HCT116 (cell line): ENCODE measurements around the gene SLC25A13. TPM values are rescaled to one million over a fixed set of nuclear protein-coding genes. Genes with fewer than 3 reads are reported as not detected.

Source experiments
- ATAC-seq: fragments of 200-7000 bp; cut with Tn5 transposase; 2 replicates; pipeline ENCODE4 v1.9.1; 2020; ENCODE audit warnings: mild to moderate bottlenecking, moderate library complexity
- BruUV-seq: library from RNA; stranded (reverse); fragments of 400-500 nt; replicated peaks from 2 replicates; lab custom pipeline; 2021; lab: Mats Ljungman, UMichigan
- CTCF ChIA-PET: fragments of 300-600 bp; sonication (Branson Sonifier 250); formaldehyde crosslinking; loops from one replicate; lab custom pipeline; 2021; ENCODE audit warnings: antibody characterized with exemption; lab: Charles Lee
- POLR2A ChIA-PET: fragments of 300-600, 350-600 bp; sonication (Branson Sonifier 250); formaldehyde crosslinking; loops from one replicate; lab custom pipeline; 2021; ENCODE audit warnings: antibody characterized with exemption; lab: Charles Lee
- RAD21 ChIA-PET, 2 experiments: fragments of 300-600 bp; sonication (Branson Sonifier 250); formaldehyde crosslinking; loops; one replicate each; lab custom pipeline; 2023; ENCODE audit warnings: low total read pairs in 2 of 2; ENCODE audit not compliant: uncharacterized antibody in 2 of 2, unreplicated experiment in 2 of 2, low non-redundant PET in 1 of 2; lab: Charles Lee
- DNase-seq: peaks from one replicate; pipeline ENCODE4 v3.0.0-alpha.2; 2010; ENCODE audit warnings: low read depth, low spot score
- H2AFZ ChIP-seq: fragments of 200-600 bp; shearing (Covaris generic), sonication (generic); 2 replicates; pipeline ENCODE4 v1.6.1; 2017; ENCODE audit warnings: low read depth, mixed run types, mixed read lengths, antibody characterized with exemption, low read length; ENCODE audit not compliant: poor library complexity, severe bottlenecking
- H3K27ac ChIP-seq: 2 replicates; pipeline ENCODE4 v1.5.1; 2012; ENCODE audit warnings: low read depth, low read length
- H3K27me3 ChIP-seq: fragments of 200-600 bp; sonication (generic); 2 replicates; pipeline ENCODE4 v1.6.1; 2016; ENCODE audit warnings: mixed run types, low read length, mixed read lengths; ENCODE audit not compliant: insufficient read depth
- H3K36me3 ChIP-seq, 2 experiments: fragments of 200-500 bp in 1 of 2; fragments of 200-600 bp in 1 of 2; sonication (Bioruptor generic) in 1 of 2; sonication (generic) in 1 of 2; 2 replicates each; pipeline versions ENCODE4 v1.5.1 to v1.6.1; 2014 to 2016; ENCODE audit warnings: low read length in 2 of 2, inconsistent platforms in 1 of 2, mixed read lengths in 1 of 2, mixed run types in 1 of 2; ENCODE audit not compliant: insufficient read depth in 2 of 2, control insufficient read depth in 1 of 2
- H3K4me1 ChIP-seq, 2 experiments: fragments of 200-600 bp in 1 of 2; sonication (generic) in 1 of 2; 2 replicates each; pipeline versions ENCODE4 v1.5.1 to v1.6.1; 2012 to 2017; ENCODE audit warnings: low read length in 2 of 2, inconsistent platforms in 1 of 2, mild to moderate bottlenecking in 1 of 2, mixed read lengths in 1 of 2, mixed run types in 1 of 2, moderate library complexity in 1 of 2; ENCODE audit not compliant: insufficient read depth in 2 of 2, control insufficient read depth in 1 of 2
- H3K4me2 ChIP-seq: fragments of 200-600 bp; sonication (generic); 2 replicates; pipeline ENCODE4 v1.6.1; 2017; ENCODE audit warnings: mixed run types, low read length, mixed read lengths
- H3K4me3 ChIP-seq, 2 experiments: fragments of 200-600 bp in 1 of 2; sonication (generic) in 1 of 2; replicated peaks in 1 of 2; 2 replicates each; pipeline ENCODE4 v1.5.1; 2011 to 2016; ENCODE audit warnings: low read length in 2 of 2, control low read depth in 1 of 2, low read depth in 1 of 2, mild to moderate bottlenecking in 1 of 2, mixed read lengths in 1 of 2, mixed run types in 1 of 2
- H3K79me2 ChIP-seq: fragments of 200-600 bp; sonication (generic); 2 replicates; pipeline ENCODE4 v1.6.1; 2017; ENCODE audit warnings: mild to moderate bottlenecking, mixed run types, low read length, moderate library complexity, mixed read lengths; ENCODE audit not compliant: insufficient read depth
- H3K9ac ChIP-seq: fragments of 200-600 bp; sonication (generic); 2 replicates; pipeline ENCODE4 v1.6.1; 2016; ENCODE audit warnings: low read length, mixed read lengths
- H3K9me2 ChIP-seq: fragments of 200-600 bp; sonication (generic), shearing (Covaris generic); 2 replicates; pipeline ENCODE4 v1.6.1; 2017; ENCODE audit warnings: mixed run types, mild to moderate bottlenecking, moderate library complexity; ENCODE audit not compliant: insufficient read depth
- H3K9me3 ChIP-seq, 2 experiments: fragments of 200-500 bp in 1 of 2; fragments of 200-600 bp in 1 of 2; sonication (Bioruptor generic) in 1 of 2; sonication (generic) in 1 of 2; 2 replicates each; pipeline ENCODE4 v1.6.1; 2014 to 2017; ENCODE audit warnings: low read length in 2 of 2, mixed read lengths in 2 of 2, inconsistent platforms in 1 of 2, low read depth in 1 of 2, mild to moderate bottlenecking in 1 of 2, mixed run types in 1 of 2, moderate library complexity in 1 of 2; ENCODE audit not compliant: control insufficient read depth in 1 of 2, insufficient read depth in 1 of 2
- H4K20me1 ChIP-seq: fragments of 200-600 bp; sonication (generic), shearing (Covaris generic); 2 replicates; pipeline ENCODE4 v1.6.1; 2017; ENCODE audit warnings: mixed run types, mild to moderate bottlenecking, moderate library complexity; ENCODE audit not compliant: insufficient read depth
- ATF3 ChIP-seq: IDR thresholded peaks from 2 replicates; pipeline ENCODE4 v1.6.1; 2012
- CBX3 ChIP-seq: IDR thresholded peaks from 2 replicates; pipeline ENCODE4 v1.6.1; 2012; ENCODE audit warnings: low read depth
- CEBPB ChIP-seq: IDR thresholded peaks from 2 replicates; pipeline ENCODE4 v1.6.1; 2012; ENCODE audit warnings: low read depth
- CTCF ChIP-seq, 3 experiments: fragments of 200-600 bp in 1 of 3; sonication (generic) in 1 of 3; IDR thresholded peaks in 2 of 3; conservative IDR thresholded peaks in 1 of 3; 2 replicates each; pipeline ENCODE4 v1.5.1; 2012 to 2017; ENCODE audit warnings: low read depth in 2 of 3, low read length in 2 of 3, antibody characterized with exemption in 1 of 3, borderline replicate concordance in 1 of 3, control low read depth in 1 of 3, mild to moderate bottlenecking in 1 of 3, mixed read lengths in 1 of 3, mixed run types in 1 of 3, moderate library complexity in 1 of 3; ENCODE audit not compliant: insufficient read depth in 1 of 3
- EGR1 ChIP-seq: IDR thresholded peaks from 2 replicates; pipeline ENCODE4 v1.6.1; 2012; ENCODE audit warnings: low read depth
- ELF1 ChIP-seq: IDR thresholded peaks from 2 replicates; pipeline ENCODE4 v1.6.1; 2012; ENCODE audit warnings: low read depth, borderline replicate concordance
- EZH2 ChIP-seq: fragments of 200-600 bp; sonication (generic); IDR thresholded peaks from 2 replicates; pipeline ENCODE4 v1.6.1; 2017; ENCODE audit warnings: antibody characterized with exemption, mixed run types
- FOSL1 ChIP-seq: IDR thresholded peaks from 2 replicates; pipeline ENCODE4 v1.6.1; 2012; ENCODE audit warnings: low read depth
- JUND ChIP-seq: IDR thresholded peaks from 2 replicates; pipeline ENCODE4 v1.6.1; 2012
- POLR2A ChIP-seq: IDR thresholded peaks from 2 replicates; pipeline ENCODE4 v1.7.0; 2011; ENCODE audit warnings: borderline replicate concordance; ENCODE audit not compliant: insufficient read depth, insufficient read length; ENCODE audit errors: extremely low read depth
- POLR2AphosphoS5 ChIP-seq: IDR thresholded peaks from 2 replicates; pipeline ENCODE4 v1.6.1; 2011; ENCODE audit warnings: mild to moderate bottlenecking, low read depth, low read length, moderate library complexity
- RAD21 ChIP-seq: IDR thresholded peaks from 2 replicates; pipeline ENCODE4 v1.6.1; 2012; ENCODE audit warnings: low read depth, mild to moderate bottlenecking
- REST ChIP-seq: IDR thresholded peaks from 2 replicates; pipeline ENCODE4 v1.6.1; 2012; ENCODE audit warnings: low read depth
- SIN3A ChIP-seq: IDR thresholded peaks from 2 replicates; pipeline ENCODE4 v1.6.1; 2012; ENCODE audit warnings: low read depth
- SP1 ChIP-seq: IDR thresholded peaks from 2 replicates; pipeline ENCODE4 v1.6.1; 2012; ENCODE audit warnings: low read depth
- SRF ChIP-seq: IDR thresholded peaks from 2 replicates; pipeline ENCODE4 v1.6.1; 2012; ENCODE audit warnings: low read depth
- ZBTB33 ChIP-seq: IDR thresholded peaks from 2 replicates; pipeline ENCODE4 v1.6.1; 2011; ENCODE audit warnings: mild to moderate bottlenecking, low read length, moderate library complexity; ENCODE audit not compliant: insufficient replicate concordance; ENCODE audit errors: extremely low read depth
- intact Hi-C: fragments of 100-400 bp; cut with micrococcal nuclease; formaldehyde crosslinking; loops from 2 replicates; pipeline ENCODE4 v1.10.0; 2022
- total RNA-seq: library from RNA; stranded (reverse); gene quantifications from one replicate; pipeline ENCODE4 v1.2.1, GENCODE V29; 2021; ENCODE audit not compliant: unreplicated experiment

The SLC25A13 gene
- total RNA-seq, 1 experiment from 2014 or later = 19.3 TPM

- no peaks in the 10 kb centered on the region for H3K36me3 ChIP-seq
- no peak overlapping the region for H3K4me3 ChIP-seq
- H3K27ac ChIP-seq = no peak overlapping the region
- DNase-seq (no peak), ATAC-seq (no peak)
- H3K79me2 ChIP-seq = peaks cover 89% of the 10 kb centered on the region
- no peak overlapping the region for H3K9ac ChIP-seq
- ChIA-PET CTCF (no interaction called here), POLR2A (no interaction called here), RAD21 (no interaction called here)
- no peaks in the 10 kb centered on the region for H3K9me2 ChIP-seq
- H3K27me3 ChIP-seq = no peaks in the 10 kb centered on the region
- no peak for TF ChIP-seq ZBTB33
- no peak for TF ChIP-seq EZH2
- no peak for TF ChIP-seq ATF3
- TF ChIP-seq JUND = no peak
- TF ChIP-seq POLR2AphosphoS5 = no peak
- no peak for TF ChIP-seq CEBPB
- TF ChIP-seq REST = no peak
- no peak for TF ChIP-seq CBX3
- no peak for TF ChIP-seq ELF1
- TF ChIP-seq POLR2A = no peak
- TF ChIP-seq EGR1 = no peak
- TF ChIP-seq SRF = no peak
- TF ChIP-seq SP1 = no peak
- no peak for TF ChIP-seq RAD21
- TF ChIP-seq CTCF (IDR thresholded peaks at IDR 0.05 in 2 of 3, conservative IDR thresholded peaks at IDR 0.05 in 1 of 3; ENCODE audit: borderline replicate concordance in 1 of 3, insufficient read depth in 1 of 3, low read depth in 2 of 3, low read length in 2 of 3) = no peak
- no peak for TF ChIP-seq FOSL1
- no peak for TF ChIP-seq SIN3A
- BruUV-seq = no TSS peak
- H3K4me2 ChIP-seq = no peak overlapping the region
- H2AFZ ChIP-seq = no peak overlapping the region
- H3K4me1 ChIP-seq = peaks cover 5 to 10% of the 10 kb centered on the region in 2 experiments; a peak in 2 of 4 replicates
- intact Hi-C loops = no loop called here
- peaks cover 9% of the 10 kb centered on the region; the same call in 1 of the 2 replicates for H4K20me1 ChIP-seq
- H3K9me3 ChIP-seq = no peaks in the 10 kb centered on the region
Observed at GRCh38 chr7:96308253-96308949, 13.5 kb downstream of the SLC25A13 start.
